Spleen (tissue), 7 donors: ENCODE results near the gene SSNA1.

Experiments
- CTCF ChIP-seq, 11 experiments: fragments of 200-600 bp in 7 of 11; fragments of 450-650 bp in 4 of 11; sonication (generic) in 4 of 11; IDR thresholded peaks in 8 of 11; conservative IDR thresholded peaks in 3 of 11; 1 replicate in 7 of 11; 2 replicates in 4 of 11; pipeline versions ENCODE4 v1.4.0 to v1.8.0; 2016 to 2021; ENCODE audit warnings: antibody characterized with exemption in 11 of 11, inconsistent platforms in 4 of 11, mild to moderate bottlenecking in 1 of 11
- POLR2AphosphoS5 ChIP-seq, 3 donors: sonication (generic); formaldehyde crosslinking; IDR thresholded peaks; one replicate each; pipeline ENCODE4 v1.5.1; 2017; ENCODE audit warnings: antibody characterized with exemption in 3 of 3
- donor health status: DM: no; HTN: no; CAD: no; lungs with moderate emphysema.
- donor health status: DM: no; HTN: no; CAD: no.
- donor health status: DM: no; HTN: no; CAD: no.

- TF ChIP-seq CTCF (IDR thresholded peaks at IDR 0.05 in 8 of 11, conservative IDR thresholded peaks at IDR 0.05 in 3 of 11) (no peak), POLR2AphosphoS5 (IDR thresholded peaks at IDR 0.05) (no peak)
Measured at GRCh38 chr9:137182836-137183235, 5.6 kb upstream of the SSNA1 start.
